HFF-Myc (cell line): Measurements from ENCODE around the gene SRSF6.

ENCODE experiments used
- DNase-seq: peaks from one replicate; pipeline ENCODE4 v3.0.0-alpha.2; 2011; ENCODE audit warnings: low read depth; ENCODE audit errors: extremely low read depth
- H3K4me3 ChIP-seq: replicated peaks from 2 replicates; pipeline ENCODE4 v1.5.1; 2011; ENCODE audit warnings: low read depth, mild to moderate bottlenecking, control low read depth, low read length
- TF ChIP-seq, protein P1 (sequence below): IDR thresholded peaks from 2 replicates; pipeline ENCODE4 v1.5.1; 2012; ENCODE audit warnings: mild to moderate bottlenecking, low read depth, low read length, control low read depth; ENCODE audit errors: missing control alignments

Gene SRSF6

DNA sequence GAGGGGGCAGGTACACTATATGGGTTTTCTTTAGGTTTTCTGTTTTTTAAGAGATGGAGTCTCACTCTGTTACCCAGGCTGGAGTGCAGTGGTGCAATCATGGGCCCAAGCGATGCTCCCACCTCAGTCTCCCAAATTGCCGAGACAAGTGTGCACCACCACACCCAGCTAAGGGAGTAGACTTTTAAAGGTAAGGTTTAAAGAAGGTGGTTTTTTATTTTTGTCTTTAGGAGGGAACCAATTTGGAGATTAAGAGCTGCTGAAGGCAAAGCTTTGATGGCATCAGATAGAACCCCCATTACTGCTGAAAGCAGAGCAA, 7.9 kb downstream of the SRSF6 start:
- H3K4me3 ChIP-seq = no peak overlapping the region
- no peak for DNase-seq
- TF ChIP-seq, protein P1, sequence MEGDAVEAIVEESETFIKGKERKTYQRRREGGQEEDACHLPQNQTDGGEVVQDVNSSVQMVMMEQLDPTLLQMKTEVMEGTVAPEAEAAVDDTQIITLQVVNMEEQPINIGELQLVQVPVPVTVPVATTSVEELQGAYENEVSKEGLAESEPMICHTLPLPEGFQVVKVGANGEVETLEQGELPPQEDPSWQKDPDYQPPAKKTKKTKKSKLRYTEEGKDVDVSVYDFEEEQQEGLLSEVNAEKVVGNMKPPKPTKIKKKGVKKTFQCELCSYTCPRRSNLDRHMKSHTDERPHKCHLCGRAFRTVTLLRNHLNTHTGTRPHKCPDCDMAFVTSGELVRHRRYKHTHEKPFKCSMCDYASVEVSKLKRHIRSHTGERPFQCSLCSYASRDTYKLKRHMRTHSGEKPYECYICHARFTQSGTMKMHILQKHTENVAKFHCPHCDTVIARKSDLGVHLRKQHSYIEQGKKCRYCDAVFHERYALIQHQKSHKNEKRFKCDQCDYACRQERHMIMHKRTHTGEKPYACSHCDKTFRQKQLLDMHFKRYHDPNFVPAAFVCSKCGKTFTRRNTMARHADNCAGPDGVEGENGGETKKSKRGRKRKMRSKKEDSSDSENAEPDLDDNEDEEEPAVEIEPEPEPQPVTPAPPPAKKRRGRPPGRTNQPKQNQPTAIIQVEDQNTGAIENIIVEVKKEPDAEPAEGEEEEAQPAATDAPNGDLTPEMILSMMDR = no peak

DNA sequence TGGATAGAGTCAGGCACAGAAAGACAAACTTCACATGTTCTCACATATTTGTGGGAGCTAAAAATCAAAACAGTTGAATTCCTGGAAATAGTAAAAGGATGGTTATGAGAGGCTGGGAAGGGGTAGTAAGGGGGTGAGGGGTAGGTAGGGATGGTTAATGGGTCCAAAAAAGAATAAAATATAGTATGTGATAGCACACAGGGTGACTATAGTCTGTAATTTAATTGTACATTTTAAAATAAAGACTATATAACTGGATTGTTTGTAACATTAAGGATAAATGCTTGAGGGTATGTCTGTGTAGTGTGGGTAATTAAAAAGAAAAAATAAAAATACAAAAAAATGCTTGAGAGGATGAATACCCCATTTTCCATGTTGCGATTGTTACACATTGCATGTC, 9.9 kb downstream of the SRSF6 start:
- no peak overlapping the region for H3K4me3 ChIP-seq
- DNase-seq = no peak
- TF ChIP-seq, protein P1 = no peak

DNA sequence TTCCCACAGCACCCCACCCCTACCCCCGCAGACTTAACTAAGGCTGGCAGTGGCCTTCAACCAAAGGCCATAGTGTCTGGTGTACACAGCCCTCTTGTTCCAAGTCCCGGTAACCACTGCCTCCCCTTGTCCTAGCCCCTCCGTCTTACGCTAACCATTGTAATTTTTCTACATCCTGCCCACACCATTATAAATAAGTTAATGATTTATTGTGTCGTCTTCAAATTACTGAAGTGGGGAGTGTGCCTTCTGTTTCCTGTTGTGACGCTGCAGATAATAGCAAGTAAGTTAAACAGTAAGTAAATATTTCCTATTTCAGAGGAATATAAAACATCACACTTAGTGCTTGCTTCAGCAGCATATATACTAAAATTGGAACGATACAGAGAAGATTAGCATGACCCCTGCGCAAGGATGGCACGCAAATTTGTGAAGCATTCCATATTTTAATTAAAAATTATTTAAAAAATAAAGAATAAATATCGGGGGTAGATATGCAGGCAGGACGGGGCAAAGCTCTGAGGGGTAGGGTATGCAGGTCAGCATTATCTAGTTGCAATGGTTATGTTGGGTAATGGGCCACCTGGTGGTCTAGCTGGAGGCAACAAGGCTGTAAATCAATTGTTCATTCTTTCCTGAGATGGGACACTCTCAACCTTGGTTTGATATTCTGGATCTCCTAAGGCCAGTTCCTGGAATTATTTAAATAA, 15.1 kb downstream of the SRSF6 start:
- DNase-seq = no peak
- TF ChIP-seq, protein P1 = no peak
- H3K4me3 ChIP-seq = no peak overlapping the region

DNA sequence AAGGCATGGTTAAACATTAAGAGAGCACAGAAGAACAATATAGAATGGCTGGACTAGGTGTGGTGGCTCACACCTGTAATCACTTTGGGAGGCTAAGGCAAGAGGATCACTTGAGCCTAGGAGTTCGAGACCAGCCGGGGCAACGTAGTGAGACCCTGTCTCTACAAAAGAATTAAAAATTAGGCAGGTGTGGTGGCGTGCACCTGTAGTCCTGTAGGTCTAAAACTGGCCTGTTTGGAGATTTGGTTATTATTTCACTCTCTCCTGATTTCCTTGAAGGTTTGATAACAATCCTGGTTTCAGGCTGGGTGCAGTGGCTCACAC, 15.6 kb downstream of the SRSF6 start:
- H3K4me3 ChIP-seq = no peak overlapping the region
- TF ChIP-seq, protein P1 = no peak
- DNase-seq = no peak

DNA sequence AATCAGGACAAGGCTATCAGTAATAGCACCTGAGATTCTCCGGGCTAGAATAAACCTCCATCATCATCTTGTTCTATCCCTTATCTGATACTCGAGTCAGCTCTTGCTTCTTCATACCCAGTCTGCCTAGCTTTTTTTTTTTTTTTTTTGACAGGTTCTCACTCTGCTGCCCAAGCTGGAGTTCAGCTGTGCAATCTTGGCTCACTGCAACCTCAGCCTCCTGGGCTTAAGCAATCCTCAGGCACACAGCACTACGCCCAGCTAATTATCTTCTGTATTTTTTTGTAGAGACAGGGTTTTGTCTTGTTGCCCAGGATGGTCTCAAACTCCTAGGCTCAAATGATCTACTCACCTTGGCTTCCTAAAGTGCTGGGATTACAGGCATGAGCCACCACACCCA, 19.5 kb downstream of the SRSF6 start:
- TF ChIP-seq, protein P1 = no peak
- no peak overlapping the region for H3K4me3 ChIP-seq
- DNase-seq = no peak

DNA sequence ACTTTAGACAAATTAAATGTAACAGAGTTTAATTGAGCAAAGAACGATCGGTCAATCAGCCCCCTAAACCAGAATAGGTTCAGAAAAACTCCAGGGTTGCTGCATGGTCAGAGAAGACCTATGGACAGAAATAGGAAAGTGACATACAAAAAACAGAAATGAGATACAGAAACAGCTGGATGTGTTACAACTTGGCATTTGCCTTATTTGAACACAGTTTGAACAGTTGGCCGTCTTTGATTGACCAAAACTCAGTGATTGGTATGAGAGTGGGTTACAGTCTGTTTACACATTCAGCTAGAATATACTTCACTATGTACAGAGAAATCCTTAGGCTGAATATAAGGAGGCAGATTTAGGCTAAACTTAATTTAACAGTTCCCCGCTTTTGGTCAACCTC, 19.9 kb downstream of the SRSF6 start:
- H3K4me3 ChIP-seq = no peak overlapping the region
- no peak for DNase-seq
- TF ChIP-seq, protein P1 = no peak

DNA sequence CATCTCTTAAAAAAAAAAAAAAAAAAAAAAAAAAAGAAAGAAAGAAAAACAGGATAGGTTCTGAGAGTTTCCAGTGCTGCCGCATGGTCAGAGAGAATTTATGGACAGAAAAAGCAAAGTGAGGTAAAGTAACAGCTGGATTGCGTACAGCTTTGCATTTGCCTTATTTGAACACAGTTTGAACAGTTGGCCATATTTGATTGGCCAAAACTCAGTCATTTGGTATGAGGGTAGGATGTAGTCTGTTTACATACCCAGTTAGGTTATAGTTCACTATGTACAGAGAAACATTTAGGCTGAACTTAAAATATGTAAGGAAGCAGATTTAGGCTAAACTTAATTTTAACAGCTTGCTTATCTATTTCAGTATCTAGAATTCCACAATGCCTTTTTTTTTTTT, 32.3 kb downstream of the SRSF6 start:
- TF ChIP-seq, protein P1 = no peak
- DNase-seq = no peak
- no peak overlapping the region for H3K4me3 ChIP-seq
